Measurements from ENCODE around the gene PTGR3.

Gene PTGR3

GRCh38 chr18:75170022-75170789 is 38.7 kb downstream of the PTGR3 start:
- DNase-seq (ENCODE audit: low read depth, low spot score), result no peak

- no peak for DNase-seq (ENCODE audit: low read depth, low spot score)
These were observed 39.5 kb downstream of the PTGR3 start for GRCh38 chr18:75169411-75169810.

- DNase-seq (ENCODE audit: low read depth, low spot score), result no peak
These were observed 40.3 kb downstream of the PTGR3 start for GRCh38 chr18:75168619-75169018.

GRCh38 chr18:75167759-75168618 is 41.0 kb downstream of the PTGR3 start:
- DNase-seq (ENCODE audit: low read depth, low spot score), result no peak

- no peak for DNase-seq (ENCODE audit: low read depth, low spot score)
These were observed 41.8 kb downstream of the PTGR3 start for GRCh38 chr18:75167137-75167536.

- DNase-seq (ENCODE audit: low read depth, low spot score), result no peak
These were observed 43.0 kb downstream of the PTGR3 start for GRCh38 chr18:75165926-75166325.

- no peak for DNase-seq (ENCODE audit: low read depth, low spot score)
These were observed 44.5 kb downstream of the PTGR3 start for GRCh38 chr18:75164479-75164878.

GRCh38 chr18:75163736-75164135 is 45.2 kb downstream of the PTGR3 start:
- no peak for DNase-seq (ENCODE audit: low read depth, low spot score)

GRCh38 chr18:75162978-75163377 is 46.0 kb downstream of the PTGR3 start:
- no peak for DNase-seq (ENCODE audit: low read depth, low spot score)

GRCh38 chr18:75162467-75162866 is 46.5 kb downstream of the PTGR3 start:
- DNase-seq (ENCODE audit: low read depth, low spot score), result no peak

GRCh38 chr18:75161256-75162028 is 47.5 kb downstream of the PTGR3 start:
- DNase-seq (ENCODE audit: low read depth, low spot score), result no peak

- no peak for DNase-seq (ENCODE audit: low read depth, low spot score)
These were observed 48.6 kb downstream of the PTGR3 start for GRCh38 chr18:75160364-75160763.

- no peak for DNase-seq (ENCODE audit: low read depth, low spot score)
These were observed 49.1 kb downstream of the PTGR3 start for GRCh38 chr18:75159646-75160356.

GRCh38 chr18:75159238-75159518 is 49.8 kb downstream of the PTGR3 start:
- no peak for DNase-seq (ENCODE audit: low read depth, low spot score)

Measured in activated CD4-positive, CD25-positive, alpha-beta regulatory T cell treated with anti-CD3 and anti-CD28 coated beads, Interleukin-2, amount 50 U/mL, for 16 hours (primary cell).